Measurements from ENCODE around the gene PHF5A.

GRCh38 chr22:41491374-41492100 is 23.0 kb upstream of the PHF5A start:
- TF ChIP-seq TAF1 (IDR thresholded peaks at IDR 0.05; ENCODE audit: borderline replicate concordance, insufficient read depth, low read length) (no peak), SIN3A (IDR thresholded peaks at IDR 0.05; ENCODE audit: borderline replicate concordance, insufficient read depth, low read length) (no peak)
